Inflammatory macrophage (primary cell): ENCODE data around the gene MAST4.
"Not testable (repeated sequence)": the region's sequence is repeated elsewhere in the genome, so short reads cannot be mapped to it uniquely, and the experiment has no call there.

Experiments used
- DNase-seq, 2 donors: peaks; one replicate each; pipeline ENCODE4 v3.0.0-alpha.2; 2020 to 2022

Gene MAST4

GRCh38 chr5:67095346-67096171 is 499.4 kb downstream of the MAST4 start:
- peak; percentile 8 to 37 for DNase-seq

GRCh38 chr5:67098656-67099055 is 502.5 kb downstream of the MAST4 start:
- DNase-seq, result no peak

GRCh38 chr5:67100301-67100700 is 504.1 kb downstream of the MAST4 start:
- no peak for DNase-seq

- DNase-seq, result no peak
Observed at GRCh38 chr5:67102708-67103107, 506.5 kb downstream of the MAST4 start.

GRCh38 chr5:67104859-67105258 is 508.7 kb downstream of the MAST4 start:
- no peak for DNase-seq

- no peak for DNase-seq
Observed at GRCh38 chr5:67105270-67105669, 509.1 kb downstream of the MAST4 start.

GRCh38 chr5:67106626-67107342 is 510.6 kb downstream of the MAST4 start:
- DNase-seq, result no peak

- DNase-seq, result no peak
Observed at GRCh38 chr5:67111779-67112178, 515.6 kb downstream of the MAST4 start.

GRCh38 chr5:67115246-67115645 is 519.1 kb downstream of the MAST4 start:
- DNase-seq, result no peak

GRCh38 chr5:67115817-67116216 is 519.6 kb downstream of the MAST4 start:
- no peak for DNase-seq

GRCh38 chr5:67118050-67118620 is 521.9 kb downstream of the MAST4 start:
- DNase-seq, result no peak

GRCh38 chr5:67119010-67119409 is 522.8 kb downstream of the MAST4 start:
- no peak for DNase-seq

- peak; percentile 25 to 51 for DNase-seq
Observed at GRCh38 chr5:67120032-67120431, 523.8 kb downstream of the MAST4 start.

GRCh38 chr5:67123819-67124218 is 527.6 kb downstream of the MAST4 start:
- peak; percentile 29 to 71 for DNase-seq

GRCh38 chr5:67124556-67124955 is 528.4 kb downstream of the MAST4 start:
- DNase-seq, result no peak

GRCh38 chr5:67127347-67127895 is 531.2 kb downstream of the MAST4 start:
- not testable (repeated sequence) for DNase-seq

- DNase-seq, result no peak
Observed at GRCh38 chr5:67129768-67130167, 533.6 kb downstream of the MAST4 start.

- no peak for DNase-seq
Observed at GRCh38 chr5:67133217-67133616, 537.0 kb downstream of the MAST4 start.

- DNase-seq, result no peak
Observed at GRCh38 chr5:67133776-67134175, 537.6 kb downstream of the MAST4 start.

- no peak for DNase-seq
Observed at GRCh38 chr5:67135381-67135984, 539.3 kb downstream of the MAST4 start.

- no peak for DNase-seq
Observed at GRCh38 chr5:67139030-67139429, 542.8 kb downstream of the MAST4 start.

GRCh38 chr5:67140413-67140812 is 544.2 kb downstream of the MAST4 start:
- DNase-seq, result no peak

- DNase-seq, result no peak
Observed at GRCh38 chr5:67141644-67142043, 545.5 kb downstream of the MAST4 start.
